Activated T-cell treated with anti-CD3 and anti-CD28 coated beads, Interleukin-2, amount 50 U/mL, for 4 hours (primary cell): ENCODE measurements around the gene SEC16B. TPM values are rescaled to one million over a fixed set of nuclear protein-coding genes. Genes with fewer than 3 reads are reported as not detected.
A peak's percentile ranks its signal among the peaks of the same experiment; 100 is the strongest.

Experiments used
- ATAC-seq, 2 donors: fragments of 200-7000 bp; cut with Tn5 transposase; one replicate each; pipeline ENCODE4 v1.10.0; 2021
- DNase-seq: peaks from one replicate; pipeline ENCODE4 v3.0.0-alpha.2; 2020
- H3K27me3 Mint-ChIP-seq: one replicate; pipeline ENCODE4 v1.8.0; 2021; ENCODE audit warnings: low read depth, mixed read lengths
- H3K36me3 Mint-ChIP-seq: one replicate; pipeline ENCODE4 v1.8.0; 2022; ENCODE audit warnings: mixed read lengths; ENCODE audit not compliant: insufficient read depth
- H3K4me1 Mint-ChIP-seq: one replicate; pipeline ENCODE4 v1.8.0; 2021; ENCODE audit warnings: low read depth, mixed read lengths
- H3K4me3 Mint-ChIP-seq: one replicate; pipeline ENCODE4 v1.8.0; 2021; ENCODE audit warnings: mild to moderate bottlenecking, moderate library complexity, mixed read lengths
- H3K9me3 Mint-ChIP-seq: one replicate; pipeline ENCODE4 v1.8.0; 2021; ENCODE audit warnings: mixed read lengths
- total RNA-seq, 3 donors: library from RNA; stranded (reverse); gene quantifications; one replicate each; pipeline ENCODE4 v1.2.1, GENCODE V29; 2021

The SEC16B gene, protein sequence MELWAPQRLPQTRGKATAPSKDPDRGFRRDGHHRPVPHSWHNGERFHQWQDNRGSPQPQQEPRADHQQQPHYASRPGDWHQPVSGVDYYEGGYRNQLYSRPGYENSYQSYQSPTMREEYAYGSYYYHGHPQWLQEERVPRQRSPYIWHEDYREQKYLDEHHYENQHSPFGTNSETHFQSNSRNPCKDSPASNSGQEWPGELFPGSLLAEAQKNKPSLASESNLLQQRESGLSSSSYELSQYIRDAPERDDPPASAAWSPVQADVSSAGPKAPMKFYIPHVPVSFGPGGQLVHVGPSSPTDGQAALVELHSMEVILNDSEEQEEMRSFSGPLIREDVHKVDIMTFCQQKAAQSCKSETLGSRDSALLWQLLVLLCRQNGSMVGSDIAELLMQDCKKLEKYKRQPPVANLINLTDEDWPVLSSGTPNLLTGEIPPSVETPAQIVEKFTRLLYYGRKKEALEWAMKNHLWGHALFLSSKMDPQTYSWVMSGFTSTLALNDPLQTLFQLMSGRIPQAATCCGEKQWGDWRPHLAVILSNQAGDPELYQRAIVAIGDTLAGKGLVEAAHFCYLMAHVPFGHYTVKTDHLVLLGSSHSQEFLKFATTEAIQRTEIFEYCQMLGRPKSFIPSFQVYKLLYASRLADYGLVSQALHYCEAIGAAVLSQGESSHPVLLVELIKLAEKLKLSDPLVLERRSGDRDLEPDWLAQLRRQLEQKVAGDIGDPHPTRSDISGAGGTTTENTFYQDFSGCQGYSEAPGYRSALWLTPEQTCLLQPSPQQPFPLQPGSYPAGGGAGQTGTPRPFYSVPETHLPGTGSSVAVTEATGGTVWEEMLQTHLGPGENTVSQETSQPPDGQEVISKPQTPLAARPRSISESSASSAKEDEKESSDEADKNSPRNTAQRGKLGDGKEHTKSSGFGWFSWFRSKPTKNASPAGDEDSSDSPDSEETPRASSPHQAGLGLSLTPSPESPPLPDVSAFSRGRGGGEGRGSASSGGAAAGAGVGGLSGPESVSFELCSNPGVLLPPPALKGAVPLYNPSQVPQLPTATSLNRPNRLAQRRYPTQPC
- not detected for total RNA-seq

GRCh38 chr1:177969825-177970371 lies at the start of gene SEC16B:
SEC16B (minus strand) TSS chr1:177970058; CDS start chr1:177967981, 2,077 bp downstream.
- Mint-ChIP-seq H3K4me1 (no peaks in the 10 kb centered on the region), H3K27me3 (peaks cover 3% of the 10 kb centered on the region), H3K36me3 (no peaks in the 10 kb centered on the region), H3K9me3 (peaks cover 4% of the 10 kb centered on the region), H3K4me3 (no peak within 1 kb of the TSS)
- no peak for DNase-seq
- ATAC-seq: no peak

- H3K9me3 Mint-ChIP-seq: peaks cover 10% of the 10 kb centered on the region
- H3K27me3 Mint-ChIP-seq: peaks cover 3% of the 10 kb centered on the region
- no peaks in the 10 kb centered on the region for H3K36me3 Mint-ChIP-seq
- ATAC-seq: no peak
- H3K4me1 Mint-ChIP-seq: no peaks in the 10 kb centered on the region
- no peak for DNase-seq
- H3K4me3 Mint-ChIP-seq: no peak overlapping the region
Measured at GRCh38 chr1:178019622-178020021, 49.8 kb upstream of the SEC16B start.

GRCh38 chr1:178019208-178019607 lies 49.4 kb upstream of the SEC16B start:
- ATAC-seq (no peak), DNase-seq (no peak)
- peaks cover 3% of the 10 kb centered on the region for H3K27me3 Mint-ChIP-seq
- H3K36me3 Mint-ChIP-seq: no peaks in the 10 kb centered on the region
- no peaks in the 10 kb centered on the region for H3K4me1 Mint-ChIP-seq
- peaks cover 10% of the 10 kb centered on the region for H3K9me3 Mint-ChIP-seq
- H3K4me3 Mint-ChIP-seq: no peak overlapping the region

- Mint-ChIP-seq H3K4me1 (no peaks in the 10 kb centered on the region), H3K36me3 (no peaks in the 10 kb centered on the region), H3K27me3 (peaks cover 3% of the 10 kb centered on the region), H3K4me3 (no peak overlapping the region), H3K9me3 (peaks cover 6% of the 10 kb centered on the region)
- DNase-seq: no peak
- ATAC-seq: no peak
Measured at GRCh38 chr1:178017517-178017916, 47.7 kb upstream of the SEC16B start.

DNA sequence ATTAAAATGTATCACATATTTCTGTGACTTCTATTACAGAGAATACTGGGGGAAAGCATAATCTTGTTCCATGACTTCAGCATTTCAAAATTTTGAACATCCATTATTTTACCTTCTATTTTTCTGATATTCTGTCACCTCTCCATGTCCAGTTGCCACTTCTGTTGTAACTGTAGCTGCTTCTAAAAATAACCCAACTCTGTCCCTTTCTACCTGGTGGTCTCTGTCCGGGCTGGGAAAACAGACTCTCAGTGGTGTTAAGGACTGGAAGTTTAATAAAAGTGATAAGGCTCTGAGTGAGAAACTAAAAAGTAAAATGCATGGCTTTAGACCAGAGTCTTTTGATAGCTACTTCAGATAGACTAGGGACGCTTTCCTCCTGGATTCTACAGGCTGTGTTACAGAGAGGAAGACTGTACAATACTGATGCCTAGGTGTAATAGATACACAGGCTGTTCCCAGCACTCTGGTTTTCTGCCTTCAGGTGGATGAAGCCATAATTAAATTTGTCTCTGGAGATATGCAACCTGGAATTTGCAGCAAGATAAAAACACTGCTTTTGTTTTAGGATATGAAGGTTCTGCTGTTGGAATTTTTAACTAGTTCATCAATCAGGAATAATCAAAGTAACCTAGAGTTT lies 42.1 kb upstream of the SEC16B start:
- DNase-seq: no peak
- H3K4me3 Mint-ChIP-seq: no peak overlapping the region
- no peak for ATAC-seq
- peaks cover 9% of the 10 kb centered on the region for H3K9me3 Mint-ChIP-seq
- no peaks in the 10 kb centered on the region for H3K27me3 Mint-ChIP-seq
- no peaks in the 10 kb centered on the region for H3K4me1 Mint-ChIP-seq
- no peaks in the 10 kb centered on the region for H3K36me3 Mint-ChIP-seq

- H3K27me3 Mint-ChIP-seq: no peaks in the 10 kb centered on the region
- H3K9me3 Mint-ChIP-seq: peaks cover 10% of the 10 kb centered on the region
- DNase-seq: no peak
- ATAC-seq: no peak
- no peak overlapping the region for H3K4me3 Mint-ChIP-seq
- H3K36me3 Mint-ChIP-seq: no peaks in the 10 kb centered on the region
- H3K4me1 Mint-ChIP-seq: no peaks in the 10 kb centered on the region
Measured at GRCh38 chr1:178011465-178011828, 41.6 kb upstream of the SEC16B start.

DNA sequence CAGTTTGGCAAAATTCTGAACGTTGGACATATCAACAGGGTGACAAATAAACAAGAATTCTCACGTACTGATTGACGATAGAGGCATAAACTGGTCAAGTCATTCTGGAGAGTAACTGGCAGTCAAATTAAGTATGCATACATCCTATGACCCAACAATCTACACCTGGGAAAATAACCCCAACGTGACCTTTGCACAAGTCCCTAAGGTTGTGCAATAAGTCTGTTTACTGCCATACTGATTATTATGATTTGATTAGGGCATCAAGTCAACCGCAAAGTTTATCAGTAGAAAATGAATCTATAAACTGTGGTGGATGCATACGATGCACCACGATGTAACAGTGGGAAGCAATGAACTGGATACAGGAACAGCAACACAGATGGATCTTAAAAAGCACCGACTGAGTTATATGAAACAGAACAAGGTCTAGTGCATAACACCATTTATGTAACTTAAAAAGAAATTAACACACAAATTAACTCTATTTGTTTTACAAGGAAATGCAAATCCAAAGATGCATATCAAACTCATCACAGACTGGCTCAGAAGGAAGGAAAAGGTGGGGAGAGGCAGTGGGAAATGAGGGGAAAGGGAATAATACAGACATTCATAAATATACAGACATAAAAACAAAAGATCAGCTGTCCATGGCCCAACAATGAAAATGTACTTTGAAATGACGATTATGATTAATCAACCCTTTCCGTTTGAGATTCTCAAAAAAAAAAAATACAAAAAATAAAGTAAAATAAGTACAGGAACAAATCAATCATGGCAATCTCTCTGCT lies 41.0 kb upstream of the SEC16B start:
- Mint-ChIP-seq H3K9me3 (peaks cover 10% of the 10 kb centered on the region), H3K4me1 (no peaks in the 10 kb centered on the region), H3K4me3 (no peak overlapping the region), H3K36me3 (no peaks in the 10 kb centered on the region), H3K27me3 (no peaks in the 10 kb centered on the region)
- no peak for DNase-seq
- ATAC-seq: no peak

DNA sequence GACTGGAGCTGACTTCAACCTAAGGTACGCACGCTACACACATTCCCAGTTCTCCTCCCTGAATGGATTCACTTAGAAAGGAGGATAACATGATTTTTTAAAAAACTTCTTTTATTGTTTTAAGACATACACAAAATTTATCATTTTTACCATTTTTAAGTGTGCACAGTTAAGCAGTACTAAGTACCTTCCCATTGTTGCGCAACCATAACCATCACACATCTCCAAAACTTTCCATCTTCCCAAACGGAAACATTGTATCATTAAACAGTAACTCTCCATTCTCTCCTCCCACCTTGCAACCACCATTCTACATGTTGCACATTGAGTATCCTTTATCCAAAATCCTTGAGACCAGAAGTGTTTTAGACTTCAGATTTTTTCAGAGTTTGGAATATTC lies 36.2 kb upstream of the SEC16B start:
- no peaks in the 10 kb centered on the region for H3K36me3 Mint-ChIP-seq
- ATAC-seq (no peak), DNase-seq (no peak)
- H3K9me3 Mint-ChIP-seq: peaks cover 10% of the 10 kb centered on the region
- no peaks in the 10 kb centered on the region for H3K4me1 Mint-ChIP-seq
- no peak overlapping the region for H3K4me3 Mint-ChIP-seq
- H3K27me3 Mint-ChIP-seq: no peaks in the 10 kb centered on the region

DNA sequence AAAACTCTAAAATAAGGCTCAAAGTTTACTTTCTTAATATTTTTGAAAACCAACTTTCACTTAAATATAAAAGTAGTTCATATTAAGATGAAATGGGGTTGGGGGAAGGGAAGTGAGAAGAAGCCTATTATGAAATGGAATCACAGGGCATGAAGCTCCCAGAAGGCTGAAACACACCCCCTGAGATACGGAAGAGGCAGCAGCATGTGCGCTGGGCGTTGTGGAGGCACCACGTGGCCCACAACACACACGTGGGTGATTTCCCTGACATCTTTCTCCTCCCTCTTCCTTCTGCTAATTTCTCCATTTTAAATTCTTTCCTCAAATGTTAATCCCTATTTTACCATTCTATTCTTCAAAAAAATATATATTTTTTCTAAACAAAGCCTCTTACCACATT lies 35.6 kb upstream of the SEC16B start:
- DNase-seq: no peak
- H3K4me3 Mint-ChIP-seq: no peak overlapping the region
- H3K36me3 Mint-ChIP-seq: no peaks in the 10 kb centered on the region
- H3K9me3 Mint-ChIP-seq: peaks cover 10% of the 10 kb centered on the region
- no peak for ATAC-seq
- H3K4me1 Mint-ChIP-seq: no peaks in the 10 kb centered on the region
- H3K27me3 Mint-ChIP-seq: no peaks in the 10 kb centered on the region

- peaks cover 10% of the 10 kb centered on the region for H3K9me3 Mint-ChIP-seq
- DNase-seq (no peak), ATAC-seq (no peak)
- no peaks in the 10 kb centered on the region for H3K4me1 Mint-ChIP-seq
- H3K4me3 Mint-ChIP-seq: no peak overlapping the region
- no peaks in the 10 kb centered on the region for H3K27me3 Mint-ChIP-seq
- H3K36me3 Mint-ChIP-seq: no peaks in the 10 kb centered on the region
Measured at GRCh38 chr1:178004926-178005391, 35.1 kb upstream of the SEC16B start.

DNA sequence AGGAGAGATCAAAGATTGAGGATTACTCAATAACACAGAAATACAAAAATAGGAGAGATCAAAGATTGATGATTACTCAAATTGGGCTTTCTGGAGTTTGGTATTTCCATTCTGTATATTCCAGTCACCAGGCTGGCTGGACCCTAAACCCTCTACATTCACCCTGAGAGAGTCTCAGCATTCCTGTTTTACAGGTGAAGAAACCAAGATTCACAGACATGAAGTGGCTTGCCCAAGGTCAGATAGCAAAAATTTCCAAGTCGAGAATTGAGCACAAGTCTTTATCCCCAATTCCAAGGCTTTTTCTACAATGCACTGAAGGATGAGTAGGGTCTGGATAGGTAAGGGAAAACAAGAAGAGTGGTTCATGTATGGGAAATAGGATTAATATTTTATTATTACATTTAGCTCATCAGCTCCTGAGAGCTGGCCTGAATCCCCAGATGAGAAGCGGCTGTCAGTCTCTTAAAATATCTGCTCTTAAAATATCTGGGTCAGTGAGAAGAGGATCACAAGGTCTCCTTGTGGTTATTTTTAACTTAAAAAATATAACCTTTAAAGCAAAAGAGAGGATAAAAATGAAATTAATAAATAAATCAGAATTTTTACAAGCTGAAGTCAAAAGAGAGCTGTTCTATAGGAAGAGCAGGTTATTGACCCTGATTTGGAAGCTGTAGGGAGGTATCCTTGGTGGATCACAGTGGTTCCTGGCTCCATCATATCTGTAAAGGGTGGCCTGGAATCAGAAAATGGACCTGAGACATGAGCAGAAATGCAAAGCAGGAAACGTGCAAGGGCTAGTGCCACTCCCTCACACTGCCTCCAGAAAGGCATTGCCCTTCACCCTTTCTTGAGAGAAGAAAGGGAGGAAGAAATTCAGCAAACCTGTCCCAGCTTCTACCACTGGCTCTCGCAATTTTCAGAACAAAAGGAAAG lies 29.1 kb upstream of the SEC16B start:
- Mint-ChIP-seq H3K4me1 (no peaks in the 10 kb centered on the region), H3K36me3 (no peaks in the 10 kb centered on the region), H3K4me3 (no peak overlapping the region), H3K27me3 (no peaks in the 10 kb centered on the region), H3K9me3 (no peaks in the 10 kb centered on the region)
- DNase-seq: no peak
- no peak for ATAC-seq

DNA sequence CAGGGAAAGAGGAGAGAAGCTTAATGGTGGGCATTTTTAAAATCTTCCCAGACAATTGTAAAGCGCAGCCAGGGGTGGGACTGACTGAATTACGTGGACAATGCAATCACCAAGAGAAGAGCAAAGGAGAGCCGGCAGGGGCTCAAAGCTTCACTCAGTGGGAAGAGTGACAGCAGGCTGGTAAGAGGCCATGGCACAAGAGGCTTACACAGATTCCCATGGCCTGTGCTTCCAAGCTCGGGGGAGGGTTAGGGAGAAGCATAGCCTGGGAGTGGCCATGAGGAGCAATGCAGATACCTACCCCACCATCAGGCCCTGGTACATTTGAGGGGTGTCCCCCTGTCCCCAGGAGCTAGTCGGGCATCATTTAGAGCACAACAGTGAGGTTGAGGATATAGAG lies 27.1 kb upstream of the SEC16B start:
- DNase-seq: no peak
- ATAC-seq: peak in 1 of 2 donors; percentile 10
- Mint-ChIP-seq H3K27me3 (no peaks in the 10 kb centered on the region), H3K9me3 (no peaks in the 10 kb centered on the region), H3K4me3 (no peak overlapping the region), H3K4me1 (no peaks in the 10 kb centered on the region), H3K36me3 (no peaks in the 10 kb centered on the region)
